ENCODE results near the gene USP4.

DNA sequence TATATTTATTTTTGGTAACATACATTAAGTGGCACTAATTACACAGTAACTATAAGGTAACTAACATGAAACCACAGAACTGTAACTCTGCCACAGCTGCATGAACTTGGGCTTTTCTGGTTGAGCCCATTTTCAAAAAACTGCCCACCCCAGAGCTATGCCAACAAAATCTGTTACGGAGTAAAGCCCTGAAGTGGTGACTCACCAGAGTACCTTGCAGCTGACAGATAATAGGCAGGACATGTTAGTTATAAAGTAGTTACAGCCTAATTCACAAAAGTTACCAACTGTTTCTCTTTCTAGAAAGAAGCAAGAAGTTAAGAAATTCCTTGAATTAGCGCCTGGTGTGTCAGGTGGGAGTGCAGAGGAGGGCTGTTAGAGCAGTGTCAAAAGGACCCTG is 19.8 kb upstream of the USP4 start:
- TF ChIP-seq, protein P1, sequence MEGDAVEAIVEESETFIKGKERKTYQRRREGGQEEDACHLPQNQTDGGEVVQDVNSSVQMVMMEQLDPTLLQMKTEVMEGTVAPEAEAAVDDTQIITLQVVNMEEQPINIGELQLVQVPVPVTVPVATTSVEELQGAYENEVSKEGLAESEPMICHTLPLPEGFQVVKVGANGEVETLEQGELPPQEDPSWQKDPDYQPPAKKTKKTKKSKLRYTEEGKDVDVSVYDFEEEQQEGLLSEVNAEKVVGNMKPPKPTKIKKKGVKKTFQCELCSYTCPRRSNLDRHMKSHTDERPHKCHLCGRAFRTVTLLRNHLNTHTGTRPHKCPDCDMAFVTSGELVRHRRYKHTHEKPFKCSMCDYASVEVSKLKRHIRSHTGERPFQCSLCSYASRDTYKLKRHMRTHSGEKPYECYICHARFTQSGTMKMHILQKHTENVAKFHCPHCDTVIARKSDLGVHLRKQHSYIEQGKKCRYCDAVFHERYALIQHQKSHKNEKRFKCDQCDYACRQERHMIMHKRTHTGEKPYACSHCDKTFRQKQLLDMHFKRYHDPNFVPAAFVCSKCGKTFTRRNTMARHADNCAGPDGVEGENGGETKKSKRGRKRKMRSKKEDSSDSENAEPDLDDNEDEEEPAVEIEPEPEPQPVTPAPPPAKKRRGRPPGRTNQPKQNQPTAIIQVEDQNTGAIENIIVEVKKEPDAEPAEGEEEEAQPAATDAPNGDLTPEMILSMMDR (IDR thresholded peaks at IDR 0.05; ENCODE audit: low read depth, low read length, missing input control) = no peak
- TF ChIP-seq, protein P2, sequence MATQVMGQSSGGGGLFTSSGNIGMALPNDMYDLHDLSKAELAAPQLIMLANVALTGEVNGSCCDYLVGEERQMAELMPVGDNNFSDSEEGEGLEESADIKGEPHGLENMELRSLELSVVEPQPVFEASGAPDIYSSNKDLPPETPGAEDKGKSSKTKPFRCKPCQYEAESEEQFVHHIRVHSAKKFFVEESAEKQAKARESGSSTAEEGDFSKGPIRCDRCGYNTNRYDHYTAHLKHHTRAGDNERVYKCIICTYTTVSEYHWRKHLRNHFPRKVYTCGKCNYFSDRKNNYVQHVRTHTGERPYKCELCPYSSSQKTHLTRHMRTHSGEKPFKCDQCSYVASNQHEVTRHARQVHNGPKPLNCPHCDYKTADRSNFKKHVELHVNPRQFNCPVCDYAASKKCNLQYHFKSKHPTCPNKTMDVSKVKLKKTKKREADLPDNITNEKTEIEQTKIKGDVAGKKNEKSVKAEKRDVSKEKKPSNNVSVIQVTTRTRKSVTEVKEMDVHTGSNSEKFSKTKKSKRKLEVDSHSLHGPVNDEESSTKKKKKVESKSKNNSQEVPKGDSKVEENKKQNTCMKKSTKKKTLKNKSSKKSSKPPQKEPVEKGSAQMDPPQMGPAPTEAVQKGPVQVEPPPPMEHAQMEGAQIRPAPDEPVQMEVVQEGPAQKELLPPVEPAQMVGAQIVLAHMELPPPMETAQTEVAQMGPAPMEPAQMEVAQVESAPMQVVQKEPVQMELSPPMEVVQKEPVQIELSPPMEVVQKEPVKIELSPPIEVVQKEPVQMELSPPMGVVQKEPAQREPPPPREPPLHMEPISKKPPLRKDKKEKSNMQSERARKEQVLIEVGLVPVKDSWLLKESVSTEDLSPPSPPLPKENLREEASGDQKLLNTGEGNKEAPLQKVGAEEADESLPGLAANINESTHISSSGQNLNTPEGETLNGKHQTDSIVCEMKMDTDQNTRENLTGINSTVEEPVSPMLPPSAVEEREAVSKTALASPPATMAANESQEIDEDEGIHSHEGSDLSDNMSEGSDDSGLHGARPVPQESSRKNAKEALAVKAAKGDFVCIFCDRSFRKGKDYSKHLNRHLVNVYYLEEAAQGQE (IDR thresholded peaks at IDR 0.05) = no peak
- no peak for TF ChIP-seq SP1 (IDR thresholded peaks at IDR 0.05)
- TF ChIP-seq, protein P3, sequence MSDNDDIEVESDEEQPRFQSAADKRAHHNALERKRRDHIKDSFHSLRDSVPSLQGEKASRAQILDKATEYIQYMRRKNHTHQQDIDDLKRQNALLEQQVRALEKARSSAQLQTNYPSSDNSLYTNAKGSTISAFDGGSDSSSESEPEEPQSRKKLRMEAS (IDR thresholded peaks at IDR 0.05) = no peak
- TF ChIP-seq, protein P4, sequence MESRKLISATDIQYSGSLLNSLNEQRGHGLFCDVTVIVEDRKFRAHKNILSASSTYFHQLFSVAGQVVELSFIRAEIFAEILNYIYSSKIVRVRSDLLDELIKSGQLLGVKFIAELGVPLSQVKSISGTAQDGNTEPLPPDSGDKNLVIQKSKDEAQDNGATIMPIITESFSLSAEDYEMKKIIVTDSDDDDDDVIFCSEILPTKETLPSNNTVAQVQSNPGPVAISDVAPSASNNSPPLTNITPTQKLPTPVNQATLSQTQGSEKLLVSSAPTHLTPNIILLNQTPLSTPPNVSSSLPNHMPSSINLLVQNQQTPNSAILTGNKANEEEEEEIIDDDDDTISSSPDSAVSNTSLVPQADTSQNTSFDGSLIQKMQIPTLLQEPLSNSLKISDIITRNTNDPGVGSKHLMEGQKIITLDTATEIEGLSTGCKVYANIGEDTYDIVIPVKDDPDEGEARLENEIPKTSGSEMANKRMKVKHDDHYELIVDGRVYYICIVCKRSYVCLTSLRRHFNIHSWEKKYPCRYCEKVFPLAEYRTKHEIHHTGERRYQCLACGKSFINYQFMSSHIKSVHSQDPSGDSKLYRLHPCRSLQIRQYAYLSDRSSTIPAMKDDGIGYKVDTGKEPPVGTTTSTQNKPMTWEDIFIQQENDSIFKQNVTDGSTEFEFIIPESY (IDR thresholded peaks at IDR 0.05) = no peak
- no peak for TF ChIP-seq JUND (IDR thresholded peaks at IDR 0.05)
- TF ChIP-seq GABPA (IDR thresholded peaks at IDR 0.05 in 1 of 2, conservative IDR thresholded peaks at IDR 0.05 in 1 of 2) = no peak
- no peak for TF ChIP-seq RAD21 (IDR thresholded peaks at IDR 0.05)

Measured in liver (tissue), 3 donors.